Measurements from ENCODE around the gene UBA1. TPM values are rescaled to one million over a fixed set of nuclear protein-coding genes. Genes with fewer than 3 reads are reported as not detected.

UBA1 gene
- polyA plus RNA-seq, 2 donors = 111 to 126 TPM

- WGBS, 2 donors = 90 to 91% methylated on average over 4 of the region's 4 CpGs
- Histone ChIP-seq H3K4me1 (ENCODE audit: control insufficient read depth in 2 of 2, insufficient read depth in 2 of 2, low read length in 1 of 2) (peaks cover 0 to 7% of the 10 kb centered on the region in 2 donors), H3K27ac (ENCODE audit: low read depth in 2 of 2, low read length in 1 of 2) (no peak overlapping the region), H3K4me3 (ENCODE audit: low read depth in 1 of 2, low read length in 2 of 2) (no peak overlapping the region), H3K9me3 (ENCODE audit: control insufficient read depth in 2 of 2, insufficient read depth in 1 of 2, low read depth in 1 of 2, low read length in 1 of 2) (no peaks in the 10 kb centered on the region), H3K36me3 (ENCODE audit: control insufficient read depth in 2 of 2, insufficient read depth in 2 of 2, low read length in 1 of 2) (peaks cover 4 to 42% of the 10 kb centered on the region in 2 donors), H3K27me3 (ENCODE audit: control insufficient read depth in 1 of 2, insufficient read depth in 2 of 2, low read length in 2 of 2) (no peaks in the 10 kb centered on the region)
Observed at GRCh38 chrX:47224896-47225290, 31.3 kb downstream of the UBA1 start.

GRCh38 chrX:47226071-47226470, 32.4 kb downstream of the UBA1 start:
- Histone ChIP-seq H3K27ac (ENCODE audit: low read depth in 2 of 2, low read length in 1 of 2) (no peak overlapping the region), H3K9me3 (ENCODE audit: control insufficient read depth in 2 of 2, insufficient read depth in 1 of 2, low read depth in 1 of 2, low read length in 1 of 2) (no peaks in the 10 kb centered on the region), H3K4me1 (ENCODE audit: control insufficient read depth in 2 of 2, insufficient read depth in 2 of 2, low read length in 1 of 2) (no peaks in the 10 kb centered on the region), H3K36me3 (ENCODE audit: control insufficient read depth in 2 of 2, insufficient read depth in 2 of 2, low read length in 1 of 2) (peaks cover 4 to 42% of the 10 kb centered on the region in 2 donors), H3K4me3 (ENCODE audit: low read depth in 1 of 2, low read length in 2 of 2) (no peak overlapping the region), H3K27me3 (ENCODE audit: control insufficient read depth in 1 of 2, insufficient read depth in 2 of 2, low read length in 2 of 2) (no peaks in the 10 kb centered on the region)
- 84 to 89% methylated on average over 6 of the region's 6 CpGs for WGBS, 2 donors

DNA sequence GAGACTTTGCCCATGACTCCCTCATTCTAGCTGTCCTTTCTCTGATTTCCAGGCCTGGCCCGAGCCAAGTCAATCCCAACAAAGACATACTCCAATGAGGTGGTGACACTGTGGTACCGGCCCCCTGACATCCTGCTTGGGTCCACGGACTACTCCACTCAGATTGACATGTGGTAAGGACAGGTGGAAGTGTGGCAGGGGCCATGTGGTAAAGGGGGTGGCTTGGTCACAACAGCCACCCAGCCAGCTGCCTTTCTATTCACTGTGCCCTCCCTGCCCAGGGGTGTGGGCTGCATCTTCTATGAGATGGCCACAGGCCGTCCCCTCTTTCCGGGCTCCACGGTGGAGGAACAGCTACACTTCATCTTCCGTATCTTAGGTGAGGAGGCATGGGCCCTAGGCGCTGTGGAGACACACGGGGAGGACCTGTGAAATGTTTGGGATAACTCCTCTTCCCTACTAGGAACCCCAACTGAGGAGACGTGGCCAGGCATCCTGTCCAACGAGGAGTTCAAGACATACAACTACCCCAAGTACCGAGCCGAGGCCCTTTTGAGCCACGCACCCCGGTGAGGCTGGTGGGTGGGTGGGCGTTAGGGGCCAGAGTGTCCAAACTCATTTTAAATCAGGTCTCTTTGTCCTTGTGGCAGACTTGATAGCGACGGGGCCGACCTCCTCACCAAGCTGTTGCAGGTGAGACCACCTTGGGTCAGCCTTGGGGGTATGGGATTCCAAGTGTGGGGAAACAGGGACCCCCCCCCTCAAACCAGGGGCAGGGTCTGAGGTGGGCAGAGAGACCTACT, 33.1 kb downstream of the UBA1 start:
- Histone ChIP-seq H3K27me3 (ENCODE audit: control insufficient read depth in 1 of 2, insufficient read depth in 2 of 2, low read length in 2 of 2) (no peaks in the 10 kb centered on the region), H3K27ac (ENCODE audit: low read depth in 2 of 2, low read length in 1 of 2) (no peak overlapping the region), H3K9me3 (ENCODE audit: control insufficient read depth in 2 of 2, insufficient read depth in 1 of 2, low read depth in 1 of 2, low read length in 1 of 2) (no peaks in the 10 kb centered on the region), H3K36me3 (ENCODE audit: control insufficient read depth in 2 of 2, insufficient read depth in 2 of 2, low read length in 1 of 2) (peaks cover 4 to 42% of the 10 kb centered on the region in 2 donors), H3K4me3 (ENCODE audit: low read depth in 1 of 2, low read length in 2 of 2) (no peak overlapping the region), H3K4me1 (ENCODE audit: control insufficient read depth in 2 of 2, insufficient read depth in 2 of 2, low read length in 1 of 2) (no peaks in the 10 kb centered on the region)
- 87 to 92% methylated on average over 19 of the region's 19 CpGs for WGBS, 2 donors

DNA sequence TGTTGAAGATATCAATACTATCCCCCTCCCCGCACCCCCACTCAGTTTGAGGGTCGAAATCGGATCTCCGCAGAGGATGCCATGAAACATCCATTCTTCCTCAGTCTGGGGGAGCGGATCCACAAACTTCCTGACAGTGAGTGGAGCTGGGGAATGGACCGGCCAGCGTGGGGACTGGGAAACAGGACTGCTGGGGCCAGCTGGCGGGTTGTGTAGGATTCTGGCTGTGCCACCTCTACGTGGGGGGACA, 33.6 kb downstream of the UBA1 start:
- Histone ChIP-seq H3K27me3 (ENCODE audit: control insufficient read depth in 1 of 2, insufficient read depth in 2 of 2, low read length in 2 of 2) (no peaks in the 10 kb centered on the region), H3K27ac (ENCODE audit: low read depth in 2 of 2, low read length in 1 of 2) (no peak overlapping the region), H3K9me3 (ENCODE audit: control insufficient read depth in 2 of 2, insufficient read depth in 1 of 2, low read depth in 1 of 2, low read length in 1 of 2) (no peaks in the 10 kb centered on the region), H3K4me1 (ENCODE audit: control insufficient read depth in 2 of 2, insufficient read depth in 2 of 2, low read length in 1 of 2) (no peaks in the 10 kb centered on the region), H3K36me3 (ENCODE audit: control insufficient read depth in 2 of 2, insufficient read depth in 2 of 2, low read length in 1 of 2) (peaks cover 4 to 42% of the 10 kb centered on the region in 2 donors), H3K4me3 (ENCODE audit: low read depth in 1 of 2, low read length in 2 of 2) (no peak overlapping the region)
- 90 to 92% methylated on average over 9 of the region's 9 CpGs for WGBS, 2 donors

- Histone ChIP-seq H3K36me3 (ENCODE audit: control insufficient read depth in 2 of 2, insufficient read depth in 2 of 2, low read length in 1 of 2) (peaks cover 4 to 34% of the 10 kb centered on the region in 2 donors), H3K27me3 (ENCODE audit: control insufficient read depth in 1 of 2, insufficient read depth in 2 of 2, low read length in 2 of 2) (no peaks in the 10 kb centered on the region), H3K4me3 (ENCODE audit: low read depth in 1 of 2, low read length in 2 of 2) (no peak overlapping the region), H3K4me1 (ENCODE audit: control insufficient read depth in 2 of 2, insufficient read depth in 2 of 2, low read length in 1 of 2) (no peaks in the 10 kb centered on the region), H3K27ac (ENCODE audit: low read depth in 2 of 2, low read length in 1 of 2) (no peak overlapping the region), H3K9me3 (ENCODE audit: control insufficient read depth in 2 of 2, insufficient read depth in 1 of 2, low read depth in 1 of 2, low read length in 1 of 2) (no peaks in the 10 kb centered on the region)
- 91 to 94% methylated on average over 12 of the region's 12 CpGs for WGBS, 2 donors
Observed at GRCh38 chrX:47228550-47229270, 35.1 kb downstream of the UBA1 start.

DNA sequence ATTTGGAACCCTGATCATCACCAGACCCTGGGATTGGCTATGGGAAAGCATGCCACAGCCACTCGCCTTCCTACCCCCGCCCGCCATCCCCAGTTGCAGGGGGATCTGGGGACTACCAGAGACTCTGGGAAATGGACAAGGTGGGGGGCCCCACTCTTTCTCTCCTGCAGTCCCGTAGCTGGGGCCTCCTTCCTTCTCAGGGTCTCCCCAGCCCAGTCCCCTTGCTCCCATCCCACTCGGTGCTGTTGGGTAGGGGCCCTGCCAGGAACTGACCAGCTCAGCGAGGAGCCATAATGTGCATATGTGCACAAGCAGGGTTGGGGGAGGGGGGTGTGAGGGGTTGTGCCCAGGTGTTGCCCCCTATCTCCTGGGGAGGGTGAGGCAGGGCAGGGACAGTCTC, 35.8 kb downstream of the UBA1 start:
- 90 to 94% methylated on average over 5 to 6 of the region's 6 CpGs for WGBS, 2 donors
- H3K36me3 ChIP-seq (ENCODE audit: control insufficient read depth in 2 of 2, insufficient read depth in 2 of 2, low read length in 1 of 2) = peaks cover 0 to 28% of the 10 kb centered on the region in 2 donors

DNA sequence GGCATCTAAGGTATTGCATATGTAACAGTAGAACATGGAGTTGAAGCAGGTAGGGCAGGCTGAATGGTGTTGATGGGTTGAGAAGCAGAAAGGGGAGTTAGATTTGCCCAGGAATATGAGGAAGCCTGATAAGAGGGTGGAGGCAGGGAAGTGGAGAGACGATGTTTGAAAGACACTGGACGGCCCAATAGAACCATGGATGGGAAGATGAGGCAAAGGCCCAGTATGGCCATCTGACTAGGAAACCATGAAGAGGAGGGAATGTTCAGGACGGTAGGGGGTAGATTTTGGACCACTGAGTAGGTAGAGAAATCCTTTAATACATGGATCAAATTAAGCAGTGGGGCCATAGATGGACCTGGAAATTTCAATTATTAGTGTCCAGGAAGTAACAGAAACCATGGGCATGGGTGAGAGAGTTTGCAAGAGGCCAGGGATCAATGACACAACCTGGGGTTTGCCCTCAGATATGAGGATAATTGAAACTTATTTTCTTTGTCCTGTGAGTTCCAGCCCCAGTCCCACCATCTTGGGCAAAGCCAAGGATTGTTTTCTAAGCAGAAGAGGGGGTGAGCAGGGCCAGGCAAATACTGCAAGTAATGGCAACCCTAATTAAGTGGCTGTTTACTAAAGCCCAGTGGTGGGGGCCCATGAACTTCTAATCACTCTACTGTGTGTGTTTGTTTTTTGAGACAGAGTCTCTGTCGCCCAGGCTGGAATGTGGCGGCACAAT, 36.7 kb downstream of the UBA1 start:
- no peaks in the 10 kb centered on the region for H3K27me3 ChIP-seq (ENCODE audit: control insufficient read depth in 1 of 2, insufficient read depth in 2 of 2, low read length in 2 of 2)
- H3K36me3 ChIP-seq (ENCODE audit: control insufficient read depth in 2 of 2, insufficient read depth in 2 of 2, low read length in 1 of 2) = peaks cover 0 to 23% of the 10 kb centered on the region in 2 donors
- H3K9me3 ChIP-seq (ENCODE audit: control insufficient read depth in 2 of 2, insufficient read depth in 1 of 2, low read depth in 1 of 2, low read length in 1 of 2) = no peaks in the 10 kb centered on the region
- H3K27ac ChIP-seq (ENCODE audit: low read depth in 2 of 2, low read length in 1 of 2) = no peak overlapping the region
- WGBS, 2 donors = 86 to 88% methylated on average over 5 of the region's 5 CpGs
- H3K4me1 ChIP-seq (ENCODE audit: control insufficient read depth in 2 of 2, insufficient read depth in 2 of 2, low read length in 1 of 2) = no peaks in the 10 kb centered on the region
- no peak overlapping the region for H3K4me3 ChIP-seq (ENCODE audit: low read depth in 1 of 2, low read length in 2 of 2)

More for the DNA sequence above, 35.8 kb downstream of the UBA1 start:
- H3K4me1 ChIP-seq (ENCODE audit: control insufficient read depth in 2 of 2, insufficient read depth in 2 of 2, low read length in 1 of 2) = no peaks in the 10 kb centered on the region
- H3K4me3 ChIP-seq (ENCODE audit: low read depth in 1 of 2, low read length in 2 of 2) = no peak overlapping the region
- no peak overlapping the region for H3K27ac ChIP-seq (ENCODE audit: low read depth in 2 of 2, low read length in 1 of 2)
- no peaks in the 10 kb centered on the region for H3K27me3 ChIP-seq (ENCODE audit: control insufficient read depth in 1 of 2, insufficient read depth in 2 of 2, low read length in 2 of 2)
- no peaks in the 10 kb centered on the region for H3K9me3 ChIP-seq (ENCODE audit: control insufficient read depth in 2 of 2, insufficient read depth in 1 of 2, low read depth in 1 of 2, low read length in 1 of 2)

- no peak overlapping the region for H3K27ac ChIP-seq (ENCODE audit: low read depth in 2 of 2, low read length in 1 of 2)
- H3K9me3 ChIP-seq (ENCODE audit: control insufficient read depth in 2 of 2, insufficient read depth in 1 of 2, low read depth in 1 of 2, low read length in 1 of 2) = no peaks in the 10 kb centered on the region
- 64 to 68% methylated on average over 2 of the region's 2 CpGs for WGBS, 2 donors
- no peaks in the 10 kb centered on the region for H3K4me1 ChIP-seq (ENCODE audit: control insufficient read depth in 2 of 2, insufficient read depth in 2 of 2, low read length in 1 of 2)
- no peaks in the 10 kb centered on the region for H3K27me3 ChIP-seq (ENCODE audit: control insufficient read depth in 1 of 2, insufficient read depth in 2 of 2, low read length in 2 of 2)
- no peak overlapping the region for H3K4me3 ChIP-seq (ENCODE audit: low read depth in 1 of 2, low read length in 2 of 2)
- H3K36me3 ChIP-seq (ENCODE audit: control insufficient read depth in 2 of 2, insufficient read depth in 2 of 2, low read length in 1 of 2) = peaks cover 0 to 16% of the 10 kb centered on the region in 2 donors
Observed at GRCh38 chrX:47231167-47231566, 37.5 kb downstream of the UBA1 start.

GRCh38 chrX:47232197-47232802, 38.7 kb downstream of the UBA1 start:
- H3K4me3 ChIP-seq (ENCODE audit: low read depth in 1 of 2, low read length in 2 of 2) = peak overlapping the region; percentile 46 to 77
- no peaks in the 10 kb centered on the region for H3K9me3 ChIP-seq (ENCODE audit: control insufficient read depth in 2 of 2, insufficient read depth in 1 of 2, low read depth in 1 of 2, low read length in 1 of 2)
- H3K4me1 ChIP-seq (ENCODE audit: control insufficient read depth in 2 of 2, insufficient read depth in 2 of 2, low read length in 1 of 2) = no peaks in the 10 kb centered on the region
- no peaks in the 10 kb centered on the region for H3K27me3 ChIP-seq (ENCODE audit: control insufficient read depth in 1 of 2, insufficient read depth in 2 of 2, low read length in 2 of 2)
- H3K36me3 ChIP-seq (ENCODE audit: control insufficient read depth in 2 of 2, insufficient read depth in 2 of 2, low read length in 1 of 2) = peaks cover 0 to 6% of the 10 kb centered on the region in 2 donors
- WGBS, 2 donors = 46 to 59% methylated on average over 8 of the region's 8 CpGs
- peak overlapping the region; percentile 84 to 100 for H3K27ac ChIP-seq (ENCODE audit: low read depth in 2 of 2, low read length in 1 of 2)

Data from esophagus (tissue), 2 donors.